H9 (cell line): ENCODE results near the gene TRIM7. TPM values are rescaled to one million over a fixed set of nuclear protein-coding genes. Genes with fewer than 3 reads are reported as not detected.

ENCODE experiments used
- DNase-seq: peaks from one replicate; pipeline ENCODE4 v3.0.0-alpha.2; 2017
- H2AFZ ChIP-seq: one replicate; pipeline ENCODE4 v1.6.1; 2013; ENCODE audit warnings: mild to moderate bottlenecking, low read length, control low read depth, moderate library complexity
- H2AK5ac ChIP-seq: 2 replicates; pipeline ENCODE4 v1.6.1; 2013; ENCODE audit warnings: low read length, control low read depth, mixed read lengths; ENCODE audit not compliant: insufficient read length
- H2BK120ac ChIP-seq: one replicate; pipeline ENCODE4 v1.6.1; 2013; ENCODE audit warnings: low read depth, mild to moderate bottlenecking, low read length, control low read depth, inconsistent platforms; ENCODE audit not compliant: poor library complexity, severe bottlenecking
- H2BK12ac ChIP-seq: 2 replicates; pipeline ENCODE4 v1.6.1; 2013; ENCODE audit warnings: low read length, control low read depth, mixed read lengths, low read depth; ENCODE audit not compliant: insufficient read length
- H2BK15ac ChIP-seq: 2 replicates; pipeline ENCODE4 v1.6.1; 2013; ENCODE audit warnings: low read depth, low read length, control low read depth
- H2BK20ac ChIP-seq: one replicate; pipeline ENCODE4 v1.6.1; 2013; ENCODE audit warnings: low read depth, mild to moderate bottlenecking, low read length, control low read depth, inconsistent platforms; ENCODE audit not compliant: poor library complexity, severe bottlenecking
- H2BK5ac ChIP-seq: 2 replicates; pipeline ENCODE4 v1.6.1; 2013; ENCODE audit warnings: low read length, control low read depth, mixed read lengths; ENCODE audit not compliant: insufficient read length
- H3K14ac ChIP-seq: 2 replicates; pipeline ENCODE4 v1.6.1; 2013; ENCODE audit warnings: low read length, control low read depth; ENCODE audit not compliant: insufficient read depth
- H3K18ac ChIP-seq: 2 replicates; pipeline ENCODE4 v1.6.1; 2013; ENCODE audit warnings: low read depth, mild to moderate bottlenecking, mixed read lengths, low read length, control low read depth; ENCODE audit not compliant: insufficient read length
- H3K23ac ChIP-seq: 2 replicates; pipeline ENCODE4 v1.6.1; 2013; ENCODE audit warnings: low read length, control low read depth, mixed read lengths, low read depth; ENCODE audit not compliant: insufficient read length
- H3K23me2 ChIP-seq: 2 replicates; pipeline ENCODE4 v1.6.1; 2013; ENCODE audit warnings: low read depth, mild to moderate bottlenecking, mixed read lengths, low read length, control low read depth; ENCODE audit not compliant: insufficient read length, poor library complexity, severe bottlenecking
- H3K27ac ChIP-seq: 2 replicates; pipeline ENCODE4 v1.5.1; 2013; ENCODE audit warnings: low read length, control low read depth, mixed read lengths, low read depth; ENCODE audit not compliant: insufficient read length
- H3K27me3 ChIP-seq: 2 replicates; pipeline ENCODE4 v1.6.1; 2013; ENCODE audit warnings: low read length, control low read depth, inconsistent platforms; ENCODE audit not compliant: insufficient read depth
- H3K4ac ChIP-seq: 2 replicates; pipeline ENCODE4 v1.6.1; 2013; ENCODE audit warnings: low read depth, mild to moderate bottlenecking, control low read depth, inconsistent platforms, low read length, moderate library complexity
- H3K4me1 ChIP-seq: 2 replicates; pipeline ENCODE4 v1.6.1; 2013; ENCODE audit warnings: low read length, control low read depth, inconsistent platforms; ENCODE audit not compliant: insufficient read depth
- H3K4me2 ChIP-seq: 2 replicates; pipeline ENCODE4 v1.6.1; 2013; ENCODE audit warnings: low read length, control low read depth, mixed read lengths; ENCODE audit not compliant: insufficient read length, insufficient read depth
- H3K56ac ChIP-seq: 2 replicates; pipeline ENCODE4 v1.6.1; 2013; ENCODE audit warnings: low read depth, mild to moderate bottlenecking, mixed read lengths, low read length, control low read depth; ENCODE audit not compliant: insufficient read length
- H3K79me1 ChIP-seq: 2 replicates; pipeline ENCODE4 v1.6.1; 2013; ENCODE audit warnings: low read depth, mild to moderate bottlenecking, moderate library complexity, low read length, control low read depth, inconsistent platforms; ENCODE audit not compliant: insufficient read depth, poor library complexity, severe bottlenecking
- H3K79me2 ChIP-seq: 2 replicates; pipeline ENCODE4 v1.6.1; 2013; ENCODE audit warnings: low read length, control low read depth, inconsistent platforms; ENCODE audit not compliant: insufficient read depth
- H3K9ac ChIP-seq: 2 replicates; pipeline ENCODE4 v1.6.1; 2013; ENCODE audit warnings: low read length, control low read depth, mixed read lengths; ENCODE audit not compliant: insufficient read length; ENCODE audit errors: extremely low read depth
- H3K9me3 ChIP-seq: one replicate; pipeline ENCODE4 v1.6.1; 2013; ENCODE audit warnings: low read depth, low read length, inconsistent platforms; ENCODE audit not compliant: control insufficient read depth
- H3T11ph ChIP-seq: one replicate; pipeline ENCODE4 v1.6.1; 2013; ENCODE audit warnings: mild to moderate bottlenecking, low read length, control low read depth, inconsistent platforms
- H4K20me1 ChIP-seq: one replicate; pipeline ENCODE4 v1.6.1; 2013; ENCODE audit not compliant: control insufficient read depth, insufficient read length, insufficient read depth
- H4K5ac ChIP-seq: 2 replicates; pipeline ENCODE4 v1.6.1; 2013; ENCODE audit warnings: low read depth, mild to moderate bottlenecking, mixed read lengths, low read length, control low read depth; ENCODE audit not compliant: insufficient read length
- H4K8ac ChIP-seq: replicated peaks from 2 replicates; pipeline ENCODE4 v1.6.1; 2013; ENCODE audit warnings: low read length, control low read depth, mixed read lengths, low read depth; ENCODE audit not compliant: insufficient read length
- H4K91ac ChIP-seq: 2 replicates; pipeline ENCODE4 v1.6.1; 2013; ENCODE audit warnings: low read depth, mild to moderate bottlenecking, moderate library complexity, mixed read lengths, low read length, control low read depth; ENCODE audit not compliant: insufficient read length
- H3K27ac Mint-ChIP-seq, 3 experiments: 2 replicates in 2 of 3; 3 replicates in 1 of 3; pipeline ENCODE4 v1.8.0; 2020 to 2021; ENCODE audit warnings: mixed read lengths in 3 of 3, mild to moderate bottlenecking in 1 of 3, moderate library complexity in 1 of 3
- H3K27me3 Mint-ChIP-seq: 2 replicates; pipeline ENCODE4 v1.8.0; 2021; ENCODE audit warnings: low read depth, mild to moderate bottlenecking, moderate library complexity, mixed read lengths
- H3K36me3 Mint-ChIP-seq, 3 experiments: 2 replicates in 2 of 3; 3 replicates in 1 of 3; pipeline ENCODE4 v1.8.0; 2020 to 2021; ENCODE audit warnings: low read depth in 3 of 3, mixed read lengths in 3 of 3; ENCODE audit not compliant: insufficient read depth in 1 of 3
- H3K4me1 Mint-ChIP-seq, 2 experiments: 2 replicates each; pipeline ENCODE4 v1.8.0; 2020; ENCODE audit warnings: mixed read lengths in 2 of 2
- H3K4me3 Mint-ChIP-seq, 2 experiments: 2 replicates in 1 of 2; 3 replicates in 1 of 2; pipeline ENCODE4 v1.8.0; 2020 to 2021; ENCODE audit warnings: mild to moderate bottlenecking in 2 of 2, mixed read lengths in 2 of 2, moderate library complexity in 1 of 2
- H3K9me3 Mint-ChIP-seq, 2 experiments: 2 replicates in 1 of 2; 3 replicates in 1 of 2; pipeline ENCODE4 v1.8.0; 2020; ENCODE audit warnings: mild to moderate bottlenecking in 2 of 2, mixed read lengths in 2 of 2, moderate library complexity in 1 of 2
- CTCF ChIP-seq: fragments of 200-600 bp; sonication (generic); conservative IDR thresholded peaks from 3 replicates; pipeline ENCODE4 v1.8.0; 2021; ENCODE audit warnings: antibody characterized with exemption, mild to moderate bottlenecking
- WGBS: extraction: QIAGEN DNeasy Blood & Tissue Kit; methylation state at CpG from one replicate; pipeline ENCODE4 v1.1.7; 2013; ENCODE audit warnings: missing lambda C conversion rate, low lambda C conversion rate, mixed read lengths; ENCODE audit not compliant: insufficient read length; ENCODE audit errors: extremely low coverage; 5-methylcytosine and 5-hydroxymethylcytosine counted together
- total RNA-seq: library from RNA; stranded (reverse); gene quantifications from 2 replicates; pipeline ENCODE4 v1.2.1, GENCODE V29; 2021

TRIM7 gene
- total RNA-seq, 1 experiment from 2014 or later: not detected

GRCh38 chr5:181166812-181167733, 37.9 kb downstream of the TRIM7 start:
- Histone ChIP-seq H3K56ac (no peak overlapping the region), H3K4me1 (peaks cover 3% of the 10 kb centered on the region; the same call in 1 of the 2 replicates), H4K8ac (no peak overlapping the region), H2BK120ac (no peak overlapping the region), H3K23me2 (peaks cover 21% of the 10 kb centered on the region), H3K18ac (no peak overlapping the region), H3K23ac (no peak overlapping the region), H3K9ac (no peak overlapping the region), H2BK5ac (no peak overlapping the region), H3K4ac (no peak overlapping the region), H4K20me1 (no peaks in the 10 kb centered on the region), H3K9me3 (no peaks in the 10 kb centered on the region), H4K91ac (no peak overlapping the region), H4K5ac (no peak overlapping the region), H3K27ac (no peak overlapping the region), H2BK12ac (no peak overlapping the region), H2AK5ac (no peak overlapping the region), H3K14ac (no peak overlapping the region), H2AFZ (no peak overlapping the region), H2BK20ac (no peak overlapping the region), H3K79me1 (no peaks in the 10 kb centered on the region), H3T11ph (no peak overlapping the region), H3K27me3 (peaks cover 10% of the 10 kb centered on the region), H3K4me2 (peak overlapping the region; percentile 89), H2BK15ac (no peak overlapping the region), H3K79me2 (no peaks in the 10 kb centered on the region)
- peaks cover 57% of the 10 kb centered on the region for H3K27me3 Mint-ChIP-seq
- TF ChIP-seq CTCF: no peak
- peaks cover 33 to 36% of the 10 kb centered on the region in 2 experiments for H3K4me1 Mint-ChIP-seq
- no peak for DNase-seq
- WGBS: no CpG with 5 or more reads among the region's 6 CpGs
- H3K9me3 Mint-ChIP-seq: no peaks in the 10 kb centered on the region; a peak in 1 of 5 replicates
- H3K4me3 Mint-ChIP-seq: peak overlapping the region in 1 of 2 experiments; percentile 93; a peak in 3 of 5 replicates
- H3K27ac Mint-ChIP-seq: no peak overlapping the region
- H3K36me3 Mint-ChIP-seq: no peaks in the 10 kb centered on the region; a peak in 1 of 7 replicates
